Loucy (cell line): ENCODE measurements around the gene TP63.

Experiments
- H2AFZ ChIP-seq: fragments of 200-600 bp; sonication (generic); 2 replicates; pipeline ENCODE4 v1.6.0; 2016; ENCODE audit warnings: antibody characterized with exemption, mild to moderate bottlenecking, low read length, moderate library complexity
- H3F3A ChIP-seq: fragments of 200-600 bp; 2 replicates; pipeline ENCODE4 v1.6.0; 2016; ENCODE audit warnings: antibody characterized with exemption, low read depth, mild to moderate bottlenecking
- H3K27me3 ChIP-seq: fragments of 200-600 bp; sonication (generic); 2 replicates; pipeline ENCODE4 v1.6.1; 2014; ENCODE audit warnings: low read length, mild to moderate bottlenecking; ENCODE audit not compliant: insufficient read depth, poor library complexity, severe bottlenecking
- H3K36me3 ChIP-seq: fragments of 200-600 bp; sonication (generic); 2 replicates; pipeline ENCODE4 v1.6.1; 2016; ENCODE audit warnings: low read length; ENCODE audit not compliant: insufficient read depth
- H3K4me1 ChIP-seq: fragments of 200-600 bp; sonication (generic); 2 replicates; pipeline ENCODE4 v1.5.1; 2014; ENCODE audit warnings: low read length, mild to moderate bottlenecking; ENCODE audit not compliant: insufficient read depth, poor library complexity, severe bottlenecking
- H3K4me2 ChIP-seq: fragments of 200-600 bp; sonication (generic); 2 replicates; pipeline ENCODE4 v1.6.0; 2014; ENCODE audit warnings: antibody characterized with exemption, low read length, low read depth, mild to moderate bottlenecking; ENCODE audit not compliant: poor library complexity, severe bottlenecking
- H3K4me3 ChIP-seq: fragments of 200-600 bp; sonication (generic); 2 replicates; pipeline ENCODE4 v1.5.1; 2014; ENCODE audit warnings: low read length, mild to moderate bottlenecking, mixed read lengths; ENCODE audit not compliant: poor library complexity, severe bottlenecking
- H3K79me2 ChIP-seq: fragments of 200-600 bp; sonication (generic); 2 replicates; pipeline ENCODE4 v1.6.1; 2014; ENCODE audit warnings: low read length; ENCODE audit not compliant: insufficient read depth
- H3K9ac ChIP-seq: fragments of 200-600 bp; sonication (generic); 2 replicates; pipeline ENCODE4 v1.6.0; 2014; ENCODE audit warnings: mild to moderate bottlenecking, low read depth, low read length, moderate library complexity; ENCODE audit not compliant: poor library complexity, severe bottlenecking
- H3K9me2 ChIP-seq: fragments of 200-600 bp; sonication (generic); replicated peaks from 2 replicates; pipeline ENCODE4 v1.6.1; 2016; ENCODE audit warnings: low read depth, low read length, mixed read lengths
- H3K9me3 ChIP-seq: fragments of 200-600 bp; sonication (generic); 2 replicates; pipeline ENCODE4 v1.6.1; 2014; ENCODE audit warnings: mild to moderate bottlenecking, antibody characterized with exemption, low read length, low read depth; ENCODE audit not compliant: insufficient read depth
- H4K20me1 ChIP-seq: fragments of 200-600 bp; sonication (generic); 2 replicates; pipeline ENCODE4 v1.6.0; 2014; ENCODE audit warnings: antibody characterized with exemption, low read length, mild to moderate bottlenecking; ENCODE audit not compliant: insufficient read depth, poor library complexity, severe bottlenecking
- CTCF ChIP-seq: fragments of 200-600 bp; sonication (generic); conservative IDR thresholded peaks from 2 replicates; pipeline ENCODE4 v1.5.1; 2014; ENCODE audit warnings: mild to moderate bottlenecking, antibody characterized with exemption, low read length
- EZH2phosphoT487 ChIP-seq: fragments of 200-600 bp; IDR thresholded peaks from 2 replicates; pipeline ENCODE4 v1.6.1; 2018; ENCODE audit warnings: antibody characterized with exemption, mild to moderate bottlenecking, moderate library complexity, borderline replicate concordance

TP63 gene

GRCh38 chr3:189909139-189909538, 277.9 kb downstream of the TP63 start:
- H3K9me3 ChIP-seq: no peaks in the 10 kb centered on the region
- no peak overlapping the region for H3K4me3 ChIP-seq
- H4K20me1 ChIP-seq: no peaks in the 10 kb centered on the region
- no peaks in the 10 kb centered on the region for H3F3A ChIP-seq
- H3K4me2 ChIP-seq: no peak overlapping the region
- H3K4me1 ChIP-seq: no peaks in the 10 kb centered on the region
- H3K27me3 ChIP-seq: no peaks in the 10 kb centered on the region
- H2AFZ ChIP-seq: no peak overlapping the region
- H3K9ac ChIP-seq: no peak overlapping the region
- no peaks in the 10 kb centered on the region for H3K79me2 ChIP-seq
- H3K36me3 ChIP-seq: no peaks in the 10 kb centered on the region
- no peaks in the 10 kb centered on the region for H3K9me2 ChIP-seq
- no peak for TF ChIP-seq EZH2phosphoT487
- TF ChIP-seq CTCF: no peak

GRCh38 chr3:189909573-189909972, 278.4 kb downstream of the TP63 start:
- no peaks in the 10 kb centered on the region for H3F3A ChIP-seq

GRCh38 chr3:189911001-189911400, 279.8 kb downstream of the TP63 start:
- no peaks in the 10 kb centered on the region for H3K9me3 ChIP-seq
- no peaks in the 10 kb centered on the region for H3K36me3 ChIP-seq
- H3K4me2 ChIP-seq: no peak overlapping the region
- no peak overlapping the region; the same call in 1 of the 2 replicates for H2AFZ ChIP-seq
- no peak for TF ChIP-seq CTCF
- TF ChIP-seq EZH2phosphoT487: no peak
- H3K4me1 ChIP-seq: no peaks in the 10 kb centered on the region
- H3F3A ChIP-seq: no peaks in the 10 kb centered on the region
- H3K79me2 ChIP-seq: no peaks in the 10 kb centered on the region
- no peak overlapping the region for H3K4me3 ChIP-seq
- no peaks in the 10 kb centered on the region for H3K9me2 ChIP-seq
- no peak overlapping the region for H3K9ac ChIP-seq
- H4K20me1 ChIP-seq: no peaks in the 10 kb centered on the region
- no peaks in the 10 kb centered on the region for H3K27me3 ChIP-seq

More at GRCh38 chr3:189909573-189909972, 278.4 kb downstream of the TP63 start:
- Histone ChIP-seq H3K36me3 (no peaks in the 10 kb centered on the region), H2AFZ (no peak overlapping the region), H3K27me3 (no peaks in the 10 kb centered on the region), H4K20me1 (no peaks in the 10 kb centered on the region), H3K9me2 (no peaks in the 10 kb centered on the region), H3K4me3 (no peak overlapping the region), H3K79me2 (no peaks in the 10 kb centered on the region), H3K4me1 (no peaks in the 10 kb centered on the region), H3K9me3 (no peaks in the 10 kb centered on the region), H3K9ac (no peak overlapping the region), H3K4me2 (no peak overlapping the region)
- TF ChIP-seq EZH2phosphoT487: no peak
- TF ChIP-seq CTCF: no peak
